DOHH2 (cell line): Measurements from ENCODE around the gene AEBP1.

Source experiments
- H3F3A ChIP-seq: fragments of 200-600 bp; sonication (generic), shearing (Covaris generic); 2 replicates; pipeline ENCODE4 v1.6.0; 2016; ENCODE audit warnings: antibody characterized with exemption, mild to moderate bottlenecking; ENCODE audit not compliant: control insufficient read depth, insufficient read depth
- H3K27ac ChIP-seq: fragments of 200-600 bp; sonication (generic); 2 replicates; pipeline ENCODE4 v1.5.1; 2014; ENCODE audit warnings: low read depth, mild to moderate bottlenecking, low read length, moderate library complexity
- H3K27me3 ChIP-seq: fragments of 200-600 bp; sonication (generic); 2 replicates; pipeline ENCODE4 v1.6.1; 2014; ENCODE audit warnings: mild to moderate bottlenecking, low read length, mixed read lengths; ENCODE audit not compliant: control insufficient read depth
- H3K36me3 ChIP-seq: fragments of 200-600 bp; sonication (generic); 2 replicates; pipeline ENCODE4 v1.6.1; 2014; ENCODE audit warnings: mild to moderate bottlenecking, low read length, moderate library complexity, mixed read lengths; ENCODE audit not compliant: control insufficient read depth
- H3K4me1 ChIP-seq: fragments of 200-600 bp; sonication (generic); 2 replicates; pipeline ENCODE4 v1.6.1; 2014; ENCODE audit warnings: mild to moderate bottlenecking, low read length, mixed read lengths; ENCODE audit not compliant: control insufficient read depth
- H3K4me2 ChIP-seq: fragments of 200-600 bp; sonication (generic); 2 replicates; pipeline ENCODE4 v1.6.0; 2014; ENCODE audit warnings: mild to moderate bottlenecking, low read length, moderate library complexity
- H3K4me3 ChIP-seq: fragments of 200-600 bp; sonication (generic); 2 replicates; pipeline ENCODE4 v1.5.1; 2014; ENCODE audit warnings: mild to moderate bottlenecking, low read length, mixed read lengths
- H3K79me2 ChIP-seq: fragments of 200-600 bp; sonication (generic); 2 replicates; pipeline ENCODE4 v1.6.1; 2014; ENCODE audit warnings: mild to moderate bottlenecking, low read length, mixed read lengths; ENCODE audit not compliant: control insufficient read depth
- H3K9me2 ChIP-seq: fragments of 200-600 bp; sonication (generic); replicated peaks from 2 replicates; pipeline ENCODE4 v1.6.1; 2014; ENCODE audit warnings: mild to moderate bottlenecking, low read length, mixed read lengths; ENCODE audit not compliant: control insufficient read depth
- H3K9me3 ChIP-seq: fragments of 200-600 bp; sonication (generic); 2 replicates; pipeline ENCODE4 v1.6.1; 2014; ENCODE audit warnings: antibody characterized with exemption, low read length, mixed read lengths; ENCODE audit not compliant: control insufficient read depth, insufficient read depth
- H4K20me1 ChIP-seq: fragments of 200-600 bp; sonication (generic); 2 replicates; pipeline ENCODE4 v1.6.0; 2014; ENCODE audit warnings: low read depth, mild to moderate bottlenecking, antibody characterized with exemption, low read length, moderate library complexity; ENCODE audit not compliant: control insufficient read depth, insufficient read depth
- CTCF ChIP-seq: fragments of 200-600 bp; sonication (generic); IDR thresholded peaks from one replicate; pipeline ENCODE4 v1.5.1; 2014; ENCODE audit warnings: antibody characterized with exemption, mild to moderate bottlenecking, low read depth, low read length; ENCODE audit not compliant: poor library complexity, severe bottlenecking
- EZH2phosphoT487 ChIP-seq: fragments of 200-600 bp; sonication (generic); IDR thresholded peaks from 2 replicates; pipeline ENCODE4 v1.6.1; 2017; ENCODE audit warnings: borderline replicate concordance, mild to moderate bottlenecking, antibody characterized with exemption, low read length, moderate library complexity, mixed read lengths

AEBP1 gene

GRCh38 chr7:44087911-44088838 is 16.0 kb upstream of the AEBP1 start:
- H3K4me2 ChIP-seq, result no peak overlapping the region
- H3K27me3 ChIP-seq, result no peaks in the 10 kb centered on the region
- H3K36me3 ChIP-seq, result no peaks in the 10 kb centered on the region
- H3K9me2 ChIP-seq, result no peaks in the 10 kb centered on the region
- TF ChIP-seq CTCF, result no peak
- TF ChIP-seq EZH2phosphoT487, result no peak
- no peak overlapping the region for H3K27ac ChIP-seq
- no peaks in the 10 kb centered on the region; the same call in 1 of the 2 replicates for H3K9me3 ChIP-seq
- H3F3A ChIP-seq, result peaks cover 3% of the 10 kb centered on the region; the same call in 1 of the 2 replicates
- no peaks in the 10 kb centered on the region for H4K20me1 ChIP-seq
- no peak overlapping the region for H3K4me3 ChIP-seq
- H3K79me2 ChIP-seq, result no peaks in the 10 kb centered on the region
- peaks cover 4% of the 10 kb centered on the region for H3K4me1 ChIP-seq

- Histone ChIP-seq H3K36me3 (no peaks in the 10 kb centered on the region; the same call in 1 of the 2 replicates), H3K4me3 (no peak overlapping the region), H3K9me2 (no peaks in the 10 kb centered on the region), H3K4me1 (peaks cover 47% of the 10 kb centered on the region), H3F3A (peaks cover 5% of the 10 kb centered on the region; the same call in 1 of the 2 replicates), H3K79me2 (no peaks in the 10 kb centered on the region), H3K9me3 (peaks cover 4% of the 10 kb centered on the region; the same call in 1 of the 2 replicates), H4K20me1 (no peaks in the 10 kb centered on the region), H3K4me2 (no peak overlapping the region), H3K27me3 (no peaks in the 10 kb centered on the region), H3K27ac (no peak overlapping the region)
- TF ChIP-seq EZH2phosphoT487 (no peak), CTCF (no peak)
Observed at GRCh38 chr7:44093102-44093641, 11.0 kb upstream of the AEBP1 start.

GRCh38 chr7:44094365-44094764 is 9.8 kb upstream of the AEBP1 start:
- H3K4me3 ChIP-seq, result no peak overlapping the region
- no peak overlapping the region for H3K27ac ChIP-seq
- H3F3A ChIP-seq, result peaks cover 7% of the 10 kb centered on the region
- peaks cover 53% of the 10 kb centered on the region for H3K4me1 ChIP-seq
- H3K36me3 ChIP-seq, result no peaks in the 10 kb centered on the region; the same call in 1 of the 2 replicates
- H3K4me2 ChIP-seq, result no peak overlapping the region
- no peaks in the 10 kb centered on the region for H4K20me1 ChIP-seq
- H3K9me3 ChIP-seq, result peaks cover 4% of the 10 kb centered on the region; the same call in 1 of the 2 replicates
- TF ChIP-seq EZH2phosphoT487, result no peak
- no peak for TF ChIP-seq CTCF
- no peaks in the 10 kb centered on the region for H3K79me2 ChIP-seq
- no peaks in the 10 kb centered on the region for H3K27me3 ChIP-seq
- H3K9me2 ChIP-seq, result no peaks in the 10 kb centered on the region
